Nephron (organoid): ENCODE data around the gene LAMB3.

Source experiments
- H3K27ac Mint-ChIP-seq, 3 experiments: 2 replicates each; pipeline ENCODE4 v1.8.0; 2020; ENCODE audit warnings: mixed read lengths in 3 of 3, mild to moderate bottlenecking in 2 of 3, moderate library complexity in 1 of 3
- H3K27me3 Mint-ChIP-seq: 2 replicates; pipeline ENCODE4 v1.8.0; 2021; ENCODE audit warnings: low read depth, mild to moderate bottlenecking, moderate library complexity, mixed read lengths
- H3K36me3 Mint-ChIP-seq: 2 replicates; pipeline ENCODE4 v1.8.0; 2020; ENCODE audit warnings: low read depth, mixed read lengths
- H3K4me1 Mint-ChIP-seq: 2 replicates; pipeline ENCODE4 v1.8.0; 2020; ENCODE audit warnings: mixed read lengths
- H3K4me3 Mint-ChIP-seq, 3 experiments: 2 replicates each; pipeline ENCODE4 v1.8.0; 2020; ENCODE audit warnings: mild to moderate bottlenecking in 3 of 3, mixed read lengths in 3 of 3, moderate library complexity in 2 of 3
- H3K9me3 Mint-ChIP-seq: 2 replicates; pipeline ENCODE4 v1.8.0; 2020; ENCODE audit warnings: mixed read lengths
- CTCF ChIP-seq, 3 experiments: fragments of 200-600 bp; sonication (generic); IDR thresholded peaks; one replicate each; pipeline ENCODE4 v1.5.0; 2021; ENCODE audit warnings: antibody characterized with exemption in 3 of 3; ENCODE audit not compliant: unreplicated experiment in 3 of 3

The LAMB3 gene

DNA sequence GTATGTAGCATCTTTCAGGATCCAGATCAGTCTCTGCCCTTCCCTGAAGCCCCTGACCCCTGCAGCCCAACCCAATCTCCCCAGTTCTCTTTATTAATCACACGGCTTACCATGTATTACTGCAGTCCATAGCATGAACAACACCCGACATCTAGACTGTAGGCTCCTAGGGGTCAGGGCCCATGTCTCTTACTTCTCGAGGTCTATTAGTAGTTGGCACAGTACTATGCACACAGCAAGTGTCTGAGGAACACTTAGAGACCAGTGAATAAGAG, 41.7 kb downstream of the LAMB3 start:
- peaks cover 4% of the 10 kb centered on the region for H3K27me3 Mint-ChIP-seq
- H3K4me3 Mint-ChIP-seq = no peak overlapping the region
- no peak for TF ChIP-seq CTCF (IDR thresholded peaks at IDR 0.05; ENCODE audit: unreplicated experiment in 3 of 3)
- no peaks in the 10 kb centered on the region for H3K4me1 Mint-ChIP-seq
- no peak overlapping the region for H3K27ac Mint-ChIP-seq
- H3K36me3 Mint-ChIP-seq = no peaks in the 10 kb centered on the region
- no peaks in the 10 kb centered on the region for H3K9me3 Mint-ChIP-seq

DNA sequence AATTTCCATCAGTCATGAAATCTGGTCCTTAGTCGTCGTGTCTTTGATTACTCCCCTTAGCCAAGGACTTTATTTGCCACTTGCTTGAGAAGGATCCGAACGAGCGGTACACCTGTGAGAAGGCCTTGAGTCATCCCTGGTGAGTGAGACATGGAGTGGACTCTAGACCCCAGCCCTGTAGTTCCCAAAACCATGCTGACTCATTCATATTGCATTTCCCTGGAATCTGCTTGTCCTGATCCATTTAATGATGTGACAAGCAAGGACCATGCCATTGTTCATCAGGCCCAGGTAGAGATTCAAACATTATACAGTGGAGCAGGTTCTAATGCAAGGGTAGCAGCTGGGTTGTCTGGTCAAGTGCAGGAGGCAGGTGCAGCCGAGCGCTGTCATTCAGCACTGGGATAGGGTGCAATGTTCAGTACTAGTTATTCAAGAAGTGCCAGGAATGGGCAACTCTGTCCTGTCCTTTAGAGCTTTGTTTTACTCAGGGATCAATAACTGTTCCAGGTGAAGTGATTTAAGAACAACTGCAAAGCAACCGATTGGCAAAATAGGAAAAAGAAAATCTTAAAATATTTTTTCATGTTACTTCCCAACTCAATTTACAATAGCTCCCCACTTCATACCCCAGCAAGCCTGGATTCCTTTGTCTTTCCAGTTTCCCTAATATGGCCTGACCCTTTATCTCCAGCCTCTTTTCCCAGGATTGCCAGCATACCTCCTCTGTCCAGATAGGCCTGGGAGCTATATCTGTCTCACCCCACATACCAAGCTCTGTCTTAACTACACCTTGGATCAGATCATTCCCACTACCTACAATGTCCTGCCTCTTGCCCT, 42.2 kb downstream of the LAMB3 start:
- no peak overlapping the region for H3K27ac Mint-ChIP-seq
- H3K36me3 Mint-ChIP-seq = no peaks in the 10 kb centered on the region
- H3K27me3 Mint-ChIP-seq = peaks cover 4% of the 10 kb centered on the region
- no peak overlapping the region for H3K4me3 Mint-ChIP-seq
- no peaks in the 10 kb centered on the region for H3K4me1 Mint-ChIP-seq
- no peak for TF ChIP-seq CTCF (IDR thresholded peaks at IDR 0.05; ENCODE audit: unreplicated experiment in 3 of 3)
- no peaks in the 10 kb centered on the region for H3K9me3 Mint-ChIP-seq

DNA sequence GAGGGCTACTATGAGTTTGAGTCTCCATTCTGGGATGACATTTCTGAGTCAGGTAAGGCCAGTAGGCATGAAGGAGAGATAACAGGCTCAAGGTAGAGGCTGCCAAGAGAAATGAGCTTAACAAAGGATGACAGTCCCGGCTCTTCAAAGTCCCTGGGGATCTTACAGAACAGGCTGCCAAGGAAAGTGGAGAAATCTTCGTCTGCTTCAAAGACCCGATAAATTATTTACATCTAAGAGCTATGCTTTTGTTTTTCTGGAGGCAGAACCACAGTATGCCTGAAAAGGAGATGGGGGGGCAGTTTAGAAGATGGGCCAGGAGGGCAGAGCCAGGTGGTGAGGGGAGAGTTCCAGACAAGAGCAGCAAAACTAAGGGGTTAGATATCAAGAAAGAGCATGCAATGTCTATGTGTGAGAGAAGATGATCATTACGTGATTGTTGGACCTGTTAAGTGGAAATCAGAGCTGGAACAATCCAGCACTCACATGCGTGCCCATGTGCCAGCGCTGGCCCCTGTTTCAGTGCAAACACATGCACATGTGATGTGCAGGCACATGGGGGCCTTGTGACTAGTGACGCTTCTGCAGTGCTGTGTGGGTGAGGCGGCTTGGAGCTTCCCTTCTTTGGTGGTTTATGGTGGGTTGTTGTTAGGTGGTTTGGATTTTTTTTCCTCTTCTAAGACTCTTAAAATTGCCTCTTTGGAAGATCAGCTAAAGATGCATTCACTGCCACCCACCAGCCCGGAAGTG, 43.0 kb downstream of the LAMB3 start:
- Mint-ChIP-seq H3K4me1 (no peaks in the 10 kb centered on the region), H3K36me3 (no peaks in the 10 kb centered on the region), H3K9me3 (no peaks in the 10 kb centered on the region), H3K27me3 (peaks cover 4% of the 10 kb centered on the region), H3K27ac (no peak overlapping the region), H3K4me3 (no peak overlapping the region)
- TF ChIP-seq CTCF (IDR thresholded peaks at IDR 0.05; ENCODE audit: unreplicated experiment in 3 of 3) = no peak

DNA sequence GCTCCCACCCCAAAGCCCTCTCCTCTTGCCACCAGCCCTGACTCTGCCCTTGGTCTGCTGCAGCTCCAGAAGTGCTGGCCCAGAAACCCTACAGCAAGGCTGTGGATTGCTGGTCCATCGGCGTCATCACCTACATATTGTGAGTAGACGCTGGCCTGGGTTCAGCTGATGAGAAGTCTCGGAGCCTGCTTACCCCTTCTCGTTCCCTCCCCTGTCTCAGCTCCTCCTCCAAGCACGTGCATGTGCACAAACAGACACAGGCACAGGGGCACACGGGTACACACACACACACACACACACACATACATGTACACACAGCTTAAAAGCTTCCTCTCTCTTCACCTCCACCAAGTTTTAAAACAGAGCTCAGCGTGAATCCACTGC, 44.4 kb downstream of the LAMB3 start:
- H3K4me1 Mint-ChIP-seq = no peaks in the 10 kb centered on the region
- H3K27ac Mint-ChIP-seq = no peak overlapping the region
- no peaks in the 10 kb centered on the region for H3K36me3 Mint-ChIP-seq
- H3K27me3 Mint-ChIP-seq = no peaks in the 10 kb centered on the region
- no peak overlapping the region for H3K4me3 Mint-ChIP-seq
- no peak for TF ChIP-seq CTCF (IDR thresholded peaks at IDR 0.05; ENCODE audit: unreplicated experiment in 3 of 3)
- H3K9me3 Mint-ChIP-seq = no peaks in the 10 kb centered on the region

GRCh38 chr1:209607102-209607794, 45.0 kb downstream of the LAMB3 start:
- Mint-ChIP-seq H3K4me1 (no peaks in the 10 kb centered on the region), H3K27me3 (no peaks in the 10 kb centered on the region), H3K9me3 (no peaks in the 10 kb centered on the region), H3K36me3 (no peaks in the 10 kb centered on the region), H3K4me3 (no peak overlapping the region), H3K27ac (no peak overlapping the region)
- TF ChIP-seq CTCF (IDR thresholded peaks at IDR 0.05; ENCODE audit: unreplicated experiment in 3 of 3) = no peak
